M059J (cell line): ENCODE results near the gene COL4A2. TPM values are rescaled to one million over a fixed set of nuclear protein-coding genes. Genes with fewer than 3 reads are reported as not detected.

ENCODE experiments used
- DNase-seq: peaks from one replicate; pipeline ENCODE4 v3.0.0-alpha.2; 2012; ENCODE audit warnings: low read depth
- total RNA-seq: library from RNA; depleted of rRNA; stranded (reverse); fragments of >200 nt; shearing (Covaris generic); gene quantifications from 2 replicates; pipeline ENCODE4 v1.2.3, GENCODE V29; 2014

Gene COL4A2
- total RNA-seq, 1 experiment from 2014 or later = 205 TPM

GRCh38 chr13:110402299-110403069 lies 95.4 kb downstream of the COL4A2 start:
- DNase-seq = no peak

GRCh38 chr13:110403315-110403714 lies 96.2 kb downstream of the COL4A2 start:
- peak; percentile 75 for DNase-seq

DNA sequence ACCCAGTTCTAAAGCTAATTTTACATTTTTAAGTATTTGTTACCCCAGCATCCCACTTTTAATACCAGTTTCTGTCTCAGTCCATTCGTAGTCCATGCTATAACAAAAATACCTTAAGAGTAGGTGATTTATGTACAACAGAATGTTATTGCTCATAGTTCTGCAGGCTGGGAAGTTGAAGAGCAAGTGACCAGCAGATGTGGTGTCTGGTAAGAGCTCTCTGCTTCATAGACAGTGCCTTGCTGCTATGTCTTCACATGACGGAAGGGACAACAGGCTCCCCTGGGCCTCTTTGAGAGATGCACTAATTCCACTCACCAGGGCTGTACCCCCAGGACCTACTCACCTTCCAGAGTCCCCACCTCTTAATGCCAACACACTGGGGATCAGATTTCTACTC lies 96.6 kb downstream of the COL4A2 start:
- no peak for DNase-seq

- DNase-seq = no peak
Observed at GRCh38 chr13:110404321-110404720, 97.2 kb downstream of the COL4A2 start.

DNA sequence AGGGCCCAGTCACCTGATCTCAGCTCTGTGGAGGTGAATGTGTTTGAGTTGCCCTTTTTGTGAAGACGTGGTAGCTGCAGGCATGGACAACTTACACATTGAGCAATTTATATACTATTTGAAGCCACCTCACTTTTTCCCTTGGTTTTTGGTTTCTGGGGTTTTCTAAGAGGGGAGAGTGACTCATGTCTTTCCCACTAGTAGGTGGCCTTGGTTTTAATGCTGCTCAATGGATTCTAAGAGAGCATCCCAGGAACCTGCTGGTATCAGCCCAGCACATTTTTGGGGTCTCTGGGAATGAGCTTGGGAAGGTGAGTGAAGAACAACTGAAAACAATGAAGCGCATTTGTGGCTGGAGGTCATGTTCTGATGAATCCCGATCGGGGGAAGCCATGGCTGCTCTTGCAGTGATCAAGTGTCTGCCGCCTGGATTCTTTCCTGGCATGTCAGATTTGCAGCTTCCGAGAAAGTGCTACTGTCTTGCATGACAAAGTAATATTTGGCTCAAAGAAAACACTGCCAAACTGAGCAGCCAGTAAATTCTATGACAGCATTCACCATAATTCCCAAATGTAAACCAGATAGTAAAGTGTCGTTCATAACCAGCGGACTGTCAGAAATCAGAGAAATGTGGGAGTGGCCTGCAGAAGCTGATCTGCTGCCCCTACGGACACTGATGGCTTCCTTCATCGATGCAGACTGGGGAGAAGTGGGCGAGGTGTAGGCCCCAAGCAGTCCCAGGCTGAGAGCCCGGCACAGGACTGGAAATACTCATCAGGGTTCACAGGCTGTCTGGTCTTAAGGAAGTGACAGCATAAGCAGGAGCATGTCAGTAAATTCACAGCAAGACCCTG lies 98.7 kb downstream of the COL4A2 start:
- peak; percentile 86 for DNase-seq

DNA sequence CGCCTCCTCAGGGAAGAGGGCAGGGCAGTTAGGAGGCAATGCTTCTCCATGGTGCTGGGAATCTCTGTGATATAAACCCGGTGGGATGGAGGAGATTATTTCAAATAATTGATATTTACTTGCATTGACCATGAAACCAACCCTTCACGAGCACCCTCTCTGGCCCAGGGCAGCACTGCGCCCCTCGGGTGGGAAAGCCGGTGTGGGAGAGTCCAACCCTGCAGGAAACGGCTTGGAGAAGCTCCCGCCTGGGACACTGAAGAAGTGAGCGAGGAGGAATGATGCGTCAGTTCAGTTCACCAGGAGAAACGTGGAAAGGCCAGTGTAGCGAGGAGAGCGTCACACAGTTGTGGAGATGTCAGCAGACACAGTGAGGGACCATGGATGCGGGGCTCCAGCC lies 99.9 kb downstream of the COL4A2 start:
- no peak for DNase-seq

DNA sequence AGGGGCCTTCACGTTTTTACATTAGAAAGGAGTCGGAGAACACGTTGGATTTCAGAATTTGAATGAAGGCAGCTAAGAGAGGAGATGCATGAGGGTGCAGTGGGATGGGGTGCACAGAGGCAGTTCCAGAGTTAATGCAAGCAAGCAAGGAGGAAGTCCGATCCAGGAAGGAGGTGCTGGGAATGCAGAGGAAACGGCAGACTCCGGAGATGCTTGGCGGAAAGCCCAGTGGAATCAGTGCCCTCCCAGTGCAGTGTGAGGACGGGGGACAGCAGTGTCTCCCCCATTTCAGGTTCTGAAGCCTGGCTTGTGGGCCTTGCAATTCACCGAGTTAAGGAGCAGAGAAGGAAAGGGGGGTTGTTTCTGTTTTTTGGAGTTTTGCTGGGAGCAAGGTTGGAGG lies 100.4 kb downstream of the COL4A2 start:
- DNase-seq = no peak

DNA sequence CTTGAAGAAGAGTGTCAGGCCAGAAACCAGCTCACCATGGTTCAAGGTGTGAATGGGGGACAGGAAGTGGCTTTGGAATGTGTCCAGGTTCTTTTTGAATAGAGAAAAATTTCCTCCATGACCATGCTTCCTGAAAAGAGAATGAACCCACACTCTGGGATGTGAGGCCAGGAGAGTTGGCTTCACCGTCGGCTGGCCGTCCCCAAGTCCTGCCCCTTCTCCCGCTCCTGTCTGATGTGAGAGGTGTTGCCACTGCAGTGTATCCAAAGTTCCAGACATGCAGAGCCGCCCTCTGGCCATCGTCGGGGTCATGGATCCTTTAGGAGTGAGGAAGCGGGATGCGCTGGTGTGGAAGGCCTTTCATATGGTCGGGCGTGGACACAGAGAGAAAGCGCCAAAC lies 101.2 kb downstream of the COL4A2 start:
- DNase-seq = peak; percentile 57

DNA sequence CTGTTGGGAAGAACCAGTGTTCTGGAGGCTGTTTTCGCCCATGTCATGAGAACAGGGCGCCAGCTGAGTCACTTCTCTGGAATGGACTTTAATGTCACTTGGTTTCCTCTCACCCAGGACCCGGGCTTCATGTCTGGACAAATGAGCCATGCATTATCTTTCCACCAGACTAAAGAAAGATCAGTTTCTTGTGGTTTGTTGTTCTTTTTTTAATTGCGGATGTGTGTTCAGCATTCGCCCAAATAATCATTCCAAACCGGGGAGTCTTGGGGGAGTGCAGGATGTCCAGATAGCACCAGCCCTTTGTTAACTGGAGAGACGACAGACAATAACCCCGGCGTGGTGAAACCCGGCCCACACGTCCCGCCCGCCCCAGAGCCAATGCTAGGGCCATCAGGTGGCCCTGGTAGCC lies 102.5 kb downstream of the COL4A2 start:
- DNase-seq = peak; percentile 95

DNA sequence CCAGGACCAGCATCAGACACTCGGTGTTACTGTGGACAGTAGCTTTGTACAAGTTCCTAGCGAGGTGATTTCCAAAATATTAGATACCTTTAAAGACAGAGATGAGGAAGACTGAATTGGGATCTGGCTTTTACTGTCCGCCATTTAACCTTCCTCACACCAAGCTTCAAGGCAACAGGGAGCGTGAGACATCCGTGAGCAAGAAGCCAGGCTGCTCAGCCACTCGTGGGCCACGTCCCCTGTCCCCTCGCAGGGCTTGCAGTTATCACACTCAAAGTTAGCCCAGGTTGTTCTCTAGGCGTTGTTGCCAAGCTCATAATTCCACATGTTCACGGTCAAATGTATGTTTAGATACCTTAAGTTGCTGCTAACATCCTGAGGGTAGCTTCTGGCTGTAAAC lies 102.9 kb downstream of the COL4A2 start:
- no peak for DNase-seq

DNA sequence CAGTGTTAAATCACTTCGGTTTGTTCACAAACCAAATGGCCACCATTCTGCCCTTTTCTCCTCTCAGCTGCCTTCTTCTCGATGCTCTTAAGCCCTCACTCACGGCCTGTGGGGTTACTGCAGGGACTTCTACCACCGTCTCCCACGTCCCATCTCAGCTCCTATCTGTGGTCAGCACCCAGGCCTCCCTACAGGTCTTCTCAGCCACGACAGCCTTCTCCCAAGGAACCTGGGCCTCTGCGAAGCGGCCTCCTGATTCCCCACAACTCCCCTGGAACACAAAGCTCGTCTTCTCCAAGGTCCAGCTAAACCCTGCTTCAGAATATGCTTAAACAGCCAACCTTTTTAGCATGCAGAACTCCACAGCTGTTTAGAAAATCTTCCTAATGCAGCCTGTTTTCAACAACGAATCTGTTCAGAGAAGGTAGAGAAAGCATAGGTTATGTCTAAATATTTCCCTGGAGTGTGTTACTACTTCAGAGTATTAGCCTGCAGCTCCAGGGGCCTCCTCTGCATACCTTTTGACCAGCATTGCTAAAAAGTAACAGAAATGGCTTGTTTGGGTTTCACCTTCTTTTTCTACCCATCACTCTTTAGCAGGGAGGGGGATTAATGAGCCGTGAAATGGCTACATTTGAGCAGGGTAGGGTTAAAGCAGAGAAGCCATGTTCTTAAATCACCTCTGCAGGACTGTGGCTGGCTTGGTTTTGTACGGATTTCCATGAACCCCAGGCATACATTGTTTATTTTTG lies 104.0 kb downstream of the COL4A2 start:
- no peak for DNase-seq

DNA sequence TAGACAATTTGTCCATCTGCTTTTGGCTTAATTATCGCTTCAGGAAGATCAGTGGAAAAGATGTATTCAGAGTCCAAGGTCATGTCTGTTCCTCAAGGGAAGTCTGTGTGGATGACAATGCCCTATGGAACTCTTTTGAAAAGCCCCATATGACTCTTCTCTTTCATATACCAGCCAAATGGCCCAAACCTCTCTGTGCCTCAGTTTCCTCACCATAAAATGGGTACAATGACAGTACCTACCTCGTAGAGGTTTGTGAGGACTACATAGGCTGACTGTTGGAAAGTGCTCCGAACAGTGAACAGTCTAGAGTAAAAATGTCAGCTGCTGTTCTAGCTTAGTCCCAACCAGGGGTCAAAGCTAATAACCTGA lies 104.6 kb downstream of the COL4A2 start:
- no peak for DNase-seq

DNA sequence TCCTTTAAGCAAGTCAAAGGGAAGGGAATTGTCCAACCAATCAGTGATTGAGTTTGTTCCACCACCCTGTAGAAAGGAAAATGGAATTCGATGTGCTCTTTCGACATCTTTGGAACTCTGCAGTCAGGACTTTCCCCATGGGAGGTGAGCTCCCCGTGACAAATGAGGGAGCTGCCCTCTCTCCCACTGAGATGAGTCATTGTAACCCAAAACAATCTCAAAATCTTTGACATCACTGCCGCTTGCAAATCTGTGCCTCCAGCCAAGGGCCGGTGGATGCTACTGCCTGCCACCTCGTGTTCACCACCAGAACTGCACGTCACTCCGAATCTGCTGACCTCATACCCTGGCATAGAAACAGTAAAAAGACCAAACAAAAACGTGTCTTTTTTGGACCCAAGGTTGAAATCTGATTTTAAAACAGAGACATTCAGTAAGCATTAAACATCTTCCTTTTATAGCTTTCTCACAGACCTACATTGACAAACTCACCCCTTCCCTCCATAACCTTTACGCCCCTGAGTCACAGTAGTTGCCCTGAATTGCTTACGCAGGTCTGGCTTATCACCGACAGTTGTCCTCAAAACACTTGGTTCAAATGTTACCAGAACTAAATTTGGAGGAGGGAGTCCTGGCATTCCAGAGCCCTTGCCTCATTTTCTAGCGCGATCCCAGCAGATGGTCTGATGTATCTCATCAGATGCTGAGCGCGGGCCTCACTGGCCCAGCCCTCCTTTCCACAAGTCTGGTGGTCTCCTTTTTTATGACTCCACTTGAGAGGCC lies 105.2 kb downstream of the COL4A2 start:
- DNase-seq = peak; percentile 97

GRCh38 chr13:110413016-110413675 lies 106.1 kb downstream of the COL4A2 start:
- no peak for DNase-seq

DNA sequence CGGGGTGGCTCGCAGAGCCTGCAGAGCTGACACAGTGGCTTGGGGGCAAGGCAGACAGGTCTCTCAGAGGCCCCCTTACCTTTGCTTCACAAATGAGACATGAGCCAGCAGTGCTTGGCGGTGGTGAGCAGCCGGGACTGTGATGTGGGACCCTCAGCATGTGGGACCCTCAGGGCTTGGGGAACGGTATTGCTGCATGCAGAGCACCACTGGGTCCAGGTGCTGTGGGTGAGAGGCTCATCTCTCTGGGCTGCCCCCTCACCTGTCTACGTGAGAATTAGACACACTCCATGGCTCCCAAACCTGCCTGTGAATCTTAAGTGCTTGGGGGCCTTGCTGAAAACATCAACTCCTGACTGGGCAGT lies 106.6 kb downstream of the COL4A2 start:
- DNase-seq = no peak

DNA sequence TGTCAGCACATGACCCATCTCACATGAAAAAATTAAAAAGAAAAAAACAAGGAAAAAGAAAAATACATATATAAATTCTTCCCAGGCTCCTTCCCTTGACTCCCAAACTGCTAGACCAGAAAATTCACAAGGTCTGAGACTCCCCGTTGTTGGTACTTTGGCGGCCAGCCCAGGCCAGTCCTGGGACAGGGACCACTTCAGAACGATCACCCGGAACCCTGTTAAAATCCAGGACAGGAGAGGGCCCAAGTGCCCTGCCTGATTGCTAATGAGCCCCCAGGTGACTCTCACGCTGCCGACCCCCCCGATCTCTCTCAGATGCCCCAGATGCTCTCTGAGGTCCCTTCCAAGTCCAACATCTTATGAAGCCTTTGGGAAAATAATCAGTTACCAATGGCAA lies 107.2 kb downstream of the COL4A2 start:
- no peak for DNase-seq

DNA sequence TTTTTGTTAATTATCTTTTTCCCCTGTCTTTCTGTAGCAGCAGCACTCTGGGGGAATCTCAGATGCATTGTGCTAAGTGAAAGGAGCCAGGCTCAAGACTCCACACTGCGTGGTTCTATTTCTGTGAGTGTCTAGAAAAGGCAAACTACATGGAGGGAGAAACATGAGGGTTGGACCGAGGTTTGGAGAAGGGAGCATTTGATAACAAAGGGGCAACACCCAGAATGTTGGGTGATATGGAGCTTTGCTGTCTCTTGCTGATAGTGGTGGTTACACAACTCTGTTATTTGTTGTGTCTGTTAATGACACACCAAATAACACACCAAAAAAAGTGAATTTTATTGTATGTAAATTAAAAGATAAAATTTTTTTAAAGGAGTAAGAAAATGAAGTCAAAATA lies 107.8 kb downstream of the COL4A2 start:
- no peak for DNase-seq

- peak; percentile 54 for DNase-seq
Observed at GRCh38 chr13:110415669-110416068, 108.6 kb downstream of the COL4A2 start.

DNA sequence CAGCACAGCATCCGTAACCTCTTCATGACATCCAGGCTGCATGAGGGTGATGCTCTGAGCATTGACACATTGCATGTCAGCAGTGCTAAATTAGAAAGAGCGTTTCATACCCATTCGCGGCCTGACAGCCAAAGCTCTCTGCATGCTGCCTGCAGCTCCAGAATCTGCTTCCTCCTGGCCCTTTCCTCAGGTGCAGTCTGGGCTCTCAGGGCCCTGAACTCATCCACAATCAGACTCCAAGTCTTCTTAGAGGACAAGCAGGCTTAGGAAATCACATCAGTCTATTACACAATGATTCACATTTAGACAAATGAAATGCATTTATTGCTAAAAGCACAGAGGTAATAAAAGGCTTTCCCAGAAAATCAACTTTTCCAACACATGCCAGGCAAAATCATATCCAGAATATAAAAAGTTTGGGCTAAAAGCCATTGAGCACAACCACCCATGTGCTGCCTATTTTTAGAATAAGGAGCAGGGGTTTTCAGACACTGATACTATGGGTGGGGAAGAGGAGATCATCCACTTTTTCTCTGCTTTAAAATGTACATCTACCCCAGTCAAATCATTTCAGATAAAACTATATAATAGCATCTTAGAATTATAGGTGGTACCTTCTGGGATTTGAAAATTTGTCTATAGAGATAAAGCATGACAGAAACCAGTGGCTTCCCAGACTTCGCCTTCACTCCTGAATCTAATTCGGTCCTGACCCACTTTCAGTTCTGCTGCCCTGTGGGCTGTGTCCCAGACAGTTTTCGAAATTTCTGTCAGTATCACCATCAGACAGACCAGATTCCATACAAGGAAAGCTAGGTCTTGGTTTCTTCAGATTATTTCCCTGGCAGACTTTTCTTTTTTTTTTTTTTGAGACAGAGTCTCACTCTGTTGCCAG lies 109.3 kb downstream of the COL4A2 start:
- no peak for DNase-seq

- DNase-seq = no peak
Observed at GRCh38 chr13:110418944-110419343, 111.9 kb downstream of the COL4A2 start.
